SK-N-SH (cell line): Measurements from ENCODE around the gene SCO1. TPM values are rescaled to one million over a fixed set of nuclear protein-coding genes. Genes with fewer than 3 reads are reported as not detected.

Source experiments
- CTCF ChIA-PET: fragments of 300-600, 350-600 bp; formaldehyde crosslinking; extraction: SDS; loops from one replicate; lab custom pipeline; 2021; lab: Yijun Ruan, JAX
- POLR2A ChIA-PET: fragments of 350-600 bp; sonication (Branson Sonifier 250); formaldehyde crosslinking; extraction: SDS; loops from one replicate; lab custom pipeline; 2020; ENCODE audit warnings: antibody characterized with exemption, inconsistent platforms; lab: Yijun Ruan, JAX
- DNase-seq: peaks from one replicate; pipeline ENCODE4 v3.0.0; 2012
- H2AFZ ChIP-seq: fragments of 200-600 bp; sonication (generic); 2 replicates; pipeline ENCODE4 v1.8.1; 2016; ENCODE audit warnings: antibody characterized with exemption, mild to moderate bottlenecking, low read depth
- H3F3A ChIP-seq: fragments of 200-600 bp; sonication (generic); replicated peaks from 2 replicates; pipeline ENCODE3; 2016; ENCODE audit warnings: antibody characterized with exemption, mild to moderate bottlenecking; ENCODE audit not compliant: insufficient read depth
- H3K27ac ChIP-seq, 2 experiments: fragments of 200-500 bp in 1 of 2; fragments of 200-600 bp in 1 of 2; sonication (Bioruptor generic) in 1 of 2; sonication (generic), shearing (Covaris generic) in 1 of 2; 2 replicates each; pipeline versions ENCODE4 v1.5.1 to v1.6.1; 2014 to 2016; ENCODE audit warnings: low read depth in 2 of 2, inconsistent platforms in 1 of 2, low read length in 1 of 2, mild to moderate bottlenecking in 1 of 2, mixed read lengths in 1 of 2
- H3K27me3 ChIP-seq: fragments of 200-600 bp; sonication (generic), shearing (Covaris generic); 2 replicates; pipeline ENCODE4 v1.6.1; 2016; ENCODE audit warnings: mixed run types; ENCODE audit not compliant: insufficient read depth
- H3K36me3 ChIP-seq, 2 experiments: fragments of 200-500 bp in 1 of 2; fragments of 200-600 bp in 1 of 2; sonication (Bioruptor generic) in 1 of 2; sonication (generic) in 1 of 2; replicated peaks in 1 of 2; 2 replicates each; pipeline versions ENCODE3 to v1.5.1; 2014 to 2016; ENCODE audit warnings: low read length in 1 of 2, mild to moderate bottlenecking in 1 of 2; ENCODE audit not compliant: insufficient read depth in 2 of 2, control insufficient read depth in 1 of 2
- H3K4me1 ChIP-seq, 2 experiments: fragments of 200-500 bp in 1 of 2; fragments of 200-600 bp in 1 of 2; sonication (Bioruptor generic) in 1 of 2; sonication (generic), shearing (Covaris generic) in 1 of 2; 2 replicates each; pipeline versions ENCODE4 v1.5.1 to v1.6.1; 2014 to 2016; ENCODE audit warnings: low read depth in 1 of 2, low read length in 1 of 2, mixed run types in 1 of 2; ENCODE audit not compliant: insufficient read depth in 2 of 2, control insufficient read depth in 1 of 2
- H3K4me2 ChIP-seq: fragments of 200-600 bp; sonication (generic), shearing (Covaris generic); 2 replicates; pipeline ENCODE4 v1.6.1; 2017; ENCODE audit warnings: mixed run types
- H3K4me3 ChIP-seq, 2 experiments: fragments of 200-500 bp in 1 of 2; fragments of 200-600 bp in 1 of 2; sonication (Bioruptor generic) in 1 of 2; sonication (generic), shearing (Covaris generic) in 1 of 2; 2 replicates each; pipeline versions ENCODE4 v1.5.1 to v1.8.1; 2014 to 2016; ENCODE audit warnings: low read depth in 2 of 2, inconsistent platforms in 1 of 2, low read length in 1 of 2, mild to moderate bottlenecking in 1 of 2, mixed read lengths in 1 of 2, moderate library complexity in 1 of 2
- H3K79me2 ChIP-seq: fragments of 200-600 bp; sonication (generic); 2 replicates; pipeline ENCODE4 v1.8.1; 2017; ENCODE audit warnings: mild to moderate bottlenecking; ENCODE audit not compliant: insufficient read depth
- H3K9ac ChIP-seq: fragments of 200-600 bp; sonication (generic); 2 replicates; pipeline ENCODE4 v1.6.1; 2017; ENCODE audit warnings: mixed run types
- H3K9me2 ChIP-seq: fragments of 200-600 bp; sonication (generic); 2 replicates; pipeline ENCODE4 v1.6.1; 2017; ENCODE audit warnings: mixed run types
- H3K9me3 ChIP-seq: fragments of 200-600 bp; sonication (generic); 2 replicates; pipeline ENCODE4 v1.6.1; 2017; ENCODE audit warnings: mixed run types, mild to moderate bottlenecking, moderate library complexity
- H4K20me1 ChIP-seq: fragments of 200-600 bp; sonication (generic); 2 replicates; pipeline ENCODE4 v1.6.1; 2017; ENCODE audit warnings: mild to moderate bottlenecking, mixed run types; ENCODE audit not compliant: insufficient read depth
- CHD2 ChIP-seq: fragments of 150-350 bp; IDR thresholded peaks from 2 replicates; pipeline ENCODE4 v1.6.1; 2018; ENCODE audit warnings: low read length; ENCODE audit not compliant: partially characterized antibody
- EZH2phosphoT487 ChIP-seq: fragments of 200-600 bp; sonication (generic); IDR thresholded peaks from 2 replicates; pipeline ENCODE4 v1.6.1; 2017; ENCODE audit warnings: low read depth, mixed run types, mild to moderate bottlenecking, antibody characterized with exemption, moderate library complexity, borderline replicate concordance
- IRF3 ChIP-seq: fragments of 150-350 bp; IDR thresholded peaks from 2 replicates; pipeline ENCODE4 v1.6.1; 2016; ENCODE audit warnings: mild to moderate bottlenecking, low read depth, low read length
- JUND ChIP-seq: IDR thresholded peaks from 2 replicates; pipeline ENCODE4 v1.4.0; 2012
- MEF2A ChIP-seq: IDR thresholded peaks from 2 replicates; pipeline ENCODE4 v1.4.0; 2012; ENCODE audit warnings: low read depth, borderline replicate concordance
- POLR2AphosphoS5 ChIP-seq: IDR thresholded peaks from 2 replicates; pipeline ENCODE4 v1.6.1; 2012; ENCODE audit warnings: low read depth, low read length
- RCOR1 ChIP-seq: fragments of 150-350 bp; IDR thresholded peaks from 2 replicates; pipeline ENCODE4 v1.6.1; 2017; ENCODE audit warnings: antibody characterized with exemption, low read length
- REST ChIP-seq: IDR thresholded peaks from 2 replicates; pipeline ENCODE4 v1.6.1; 2012; ENCODE audit warnings: mild to moderate bottlenecking, low read depth, low read length, moderate library complexity
- RFX5 ChIP-seq: IDR thresholded peaks from 2 replicates; pipeline ENCODE4 v1.6.1; 2012; ENCODE audit warnings: mild to moderate bottlenecking, improper control_type of control experiment, low read length
- RXRA ChIP-seq: IDR thresholded peaks from 2 replicates; pipeline ENCODE4 v1.4.0; 2012; ENCODE audit warnings: low read depth, mild to moderate bottlenecking, borderline replicate concordance
- SMC3 ChIP-seq: IDR thresholded peaks from 2 replicates; pipeline ENCODE4 v1.6.1; 2012; ENCODE audit warnings: low read depth, low read length, improper control_type of control experiment
- TAF1 ChIP-seq: IDR thresholded peaks from 2 replicates; pipeline ENCODE4 v1.6.1; 2012; ENCODE audit warnings: low read depth, mild to moderate bottlenecking, low read length, moderate library complexity, borderline replicate concordance
- TEAD4 ChIP-seq: IDR thresholded peaks from 2 replicates; pipeline ENCODE4 v1.4.0; 2012; ENCODE audit warnings: mild to moderate bottlenecking, borderline replicate concordance; ENCODE audit not compliant: insufficient read depth
- USF2 ChIP-seq: fragments of 150-350 bp; IDR thresholded peaks from 2 replicates; pipeline ENCODE4 v1.6.1; 2017; ENCODE audit warnings: antibody characterized with exemption, low read length, low read depth, borderline replicate concordance
- WGBS: methylation state at CpG from one replicate; pipeline ENCODE4 v1.1.6; 2017; ENCODE audit warnings: low lambda C conversion rate; 5-methylcytosine and 5-hydroxymethylcytosine counted together
- polyA plus RNA-seq, 3 experiments: library from polyadenylated mRNA; depleted of rRNA; stranded (reverse); fragments of >200 nt; gene quantifications; 2 replicates each; pipeline ENCODE4 v1.2.3, GENCODE V29; 2012
- TF ChIP-seq, protein P1 (sequence below): IDR thresholded peaks from 2 replicates; pipeline ENCODE4 v1.4.0; 2012; ENCODE audit warnings: low read depth, borderline replicate concordance
- TF ChIP-seq, protein P2 (sequence below): fragments of 200-600 bp; sonication (generic); IDR thresholded peaks from 2 replicates; pipeline ENCODE4 v1.6.1; 2017; ENCODE audit warnings: antibody characterized with exemption, mild to moderate bottlenecking, moderate library complexity
- TF ChIP-seq, protein P3 (sequence below): IDR thresholded peaks from 2 replicates; pipeline ENCODE4; 2012

SCO1 gene
- polyA plus RNA-seq, 1 of the 3 experiments (the other 2 are of a cell fraction), result 28.6 TPM

DNA sequence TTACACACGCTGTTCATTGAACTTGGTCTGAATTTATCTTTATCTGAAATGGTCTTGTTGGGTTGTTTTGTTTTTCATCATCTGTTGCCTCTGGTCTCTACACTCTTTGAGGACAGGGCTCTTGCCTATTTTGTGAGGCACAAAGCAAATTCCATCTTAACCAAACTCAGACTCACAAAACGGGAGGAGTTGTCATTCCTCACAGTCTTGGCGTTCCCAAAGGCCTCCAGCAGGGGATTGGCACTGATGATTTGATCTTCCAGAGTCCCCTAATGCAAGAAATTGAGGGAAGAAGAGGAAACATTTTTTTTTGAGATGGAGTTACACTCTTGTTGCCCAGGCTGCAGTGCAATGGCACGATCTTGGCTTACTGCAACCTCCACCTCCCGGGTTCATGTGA is 49.0 kb downstream of the SCO1 start (continued):
- TF ChIP-seq POLR2AphosphoS5 (no peak), JUND (no peak), IRF3 (no peak), RXRA (no peak), EZH2phosphoT487 (no peak)
- TF ChIP-seq, protein P1, sequence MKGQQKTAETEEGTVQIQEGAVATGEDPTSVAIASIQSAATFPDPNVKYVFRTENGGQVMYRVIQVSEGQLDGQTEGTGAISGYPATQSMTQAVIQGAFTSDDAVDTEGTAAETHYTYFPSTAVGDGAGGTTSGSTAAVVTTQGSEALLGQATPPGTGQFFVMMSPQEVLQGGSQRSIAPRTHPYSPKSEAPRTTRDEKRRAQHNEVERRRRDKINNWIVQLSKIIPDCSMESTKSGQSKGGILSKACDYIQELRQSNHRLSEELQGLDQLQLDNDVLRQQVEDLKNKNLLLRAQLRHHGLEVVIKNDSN, result no peak

DNA sequence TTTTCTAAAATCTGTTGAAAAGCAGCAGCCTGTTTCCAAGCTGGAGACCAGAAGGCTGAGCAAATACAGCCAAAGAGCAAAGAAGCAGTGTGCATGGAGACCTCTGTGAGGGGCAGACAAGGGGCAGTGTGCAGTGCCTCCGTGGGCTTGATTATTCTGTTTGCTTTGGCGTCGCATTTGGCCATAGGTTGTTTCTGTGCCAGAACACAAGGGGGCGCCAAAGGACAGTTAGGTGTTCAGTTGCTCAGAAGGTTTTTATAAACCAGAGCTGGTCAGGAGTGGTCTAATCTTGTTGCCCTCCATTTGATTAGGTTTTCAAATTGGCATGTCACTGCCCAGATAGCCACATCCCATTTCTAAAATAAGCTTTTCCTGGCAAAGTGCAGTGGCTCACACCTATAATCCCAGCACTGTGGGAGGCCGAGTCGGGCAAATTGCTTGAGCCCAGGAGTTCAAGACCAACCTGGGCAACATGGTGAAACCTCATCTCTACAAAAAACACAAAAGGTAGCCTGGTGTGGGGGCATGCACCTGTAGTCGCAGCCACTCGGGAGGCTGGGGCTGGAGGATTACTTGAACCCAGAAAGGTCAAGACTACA is 50.8 kb downstream of the SCO1 start:
- Histone ChIP-seq H3K9ac (no peak overlapping the region), H3K9me3 (no peaks in the 10 kb centered on the region), H3K27ac (no peak overlapping the region), H3K4me2 (no peak overlapping the region), H3K4me3 (peak overlapping the region in 1 of 2 experiments; percentile 21; a peak in 1 of 4 replicates), H3K79me2 (no peaks in the 10 kb centered on the region), H3K9me2 (no peaks in the 10 kb centered on the region), H3F3A (no peaks in the 10 kb centered on the region), H3K36me3 (no peaks in the 10 kb centered on the region), H3K4me1 (no peaks in the 10 kb centered on the region), H4K20me1 (no peaks in the 10 kb centered on the region), H3K27me3 (no peaks in the 10 kb centered on the region), H2AFZ (no peak overlapping the region)
- ChIA-PET POLR2A (no interaction called here), CTCF (interaction anchor here (0.6 to 4.1 kb wide), 35 partner anchors 9 to 1342 kb away, joined by 3 to 104 read pairs (median 6); partner anchors contain the start of gene MYH3)
- peak; percentile 71 for DNase-seq
- WGBS, result 56% methylated on average over 5 of the region's 8 CpGs
- TF ChIP-seq RFX5 (0 out of 2 replicates have a peak, but pooled peaks have one; percentile 15), POLR2AphosphoS5 (no peak), RXRA (no peak), USF2 (no peak), TEAD4 (no peak), MEF2A (no peak), SMC3 (peak; percentile 61), IRF3 (no peak), EZH2phosphoT487 (no peak), RCOR1 (no peak), CHD2 (no peak), TAF1 (no peak), REST (no peak)
- TF ChIP-seq, protein P2, sequence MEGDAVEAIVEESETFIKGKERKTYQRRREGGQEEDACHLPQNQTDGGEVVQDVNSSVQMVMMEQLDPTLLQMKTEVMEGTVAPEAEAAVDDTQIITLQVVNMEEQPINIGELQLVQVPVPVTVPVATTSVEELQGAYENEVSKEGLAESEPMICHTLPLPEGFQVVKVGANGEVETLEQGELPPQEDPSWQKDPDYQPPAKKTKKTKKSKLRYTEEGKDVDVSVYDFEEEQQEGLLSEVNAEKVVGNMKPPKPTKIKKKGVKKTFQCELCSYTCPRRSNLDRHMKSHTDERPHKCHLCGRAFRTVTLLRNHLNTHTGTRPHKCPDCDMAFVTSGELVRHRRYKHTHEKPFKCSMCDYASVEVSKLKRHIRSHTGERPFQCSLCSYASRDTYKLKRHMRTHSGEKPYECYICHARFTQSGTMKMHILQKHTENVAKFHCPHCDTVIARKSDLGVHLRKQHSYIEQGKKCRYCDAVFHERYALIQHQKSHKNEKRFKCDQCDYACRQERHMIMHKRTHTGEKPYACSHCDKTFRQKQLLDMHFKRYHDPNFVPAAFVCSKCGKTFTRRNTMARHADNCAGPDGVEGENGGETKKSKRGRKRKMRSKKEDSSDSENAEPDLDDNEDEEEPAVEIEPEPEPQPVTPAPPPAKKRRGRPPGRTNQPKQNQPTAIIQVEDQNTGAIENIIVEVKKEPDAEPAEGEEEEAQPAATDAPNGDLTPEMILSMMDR, result peak; percentile 86
- TF ChIP-seq, protein P3, sequence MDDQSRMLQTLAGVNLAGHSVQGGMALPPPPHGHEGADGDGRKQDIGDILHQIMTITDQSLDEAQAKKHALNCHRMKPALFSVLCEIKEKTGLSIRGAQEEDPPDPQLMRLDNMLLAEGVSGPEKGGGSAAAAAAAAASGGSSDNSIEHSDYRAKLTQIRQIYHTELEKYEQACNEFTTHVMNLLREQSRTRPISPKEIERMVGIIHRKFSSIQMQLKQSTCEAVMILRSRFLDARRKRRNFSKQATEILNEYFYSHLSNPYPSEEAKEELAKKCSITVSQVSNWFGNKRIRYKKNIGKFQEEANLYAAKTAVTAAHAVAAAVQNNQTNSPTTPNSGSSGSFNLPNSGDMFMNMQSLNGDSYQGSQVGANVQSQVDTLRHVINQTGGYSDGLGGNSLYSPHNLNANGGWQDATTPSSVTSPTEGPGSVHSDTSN, result no peak
- TF ChIP-seq, protein P1, result no peak
